Transverse colon (tissue), 4 donors: Measurements from ENCODE around the gene GNA14.

Experiments
- CTCF ChIP-seq, 5 experiments: fragments of 200-600 bp in 3 of 5; fragments of 450-650 bp in 2 of 5; sonication (generic) in 3 of 5; IDR thresholded peaks; 1 replicate in 2 of 5; 2 replicates in 3 of 5; pipeline ENCODE4 v1.5.1; 2016 to 2017; ENCODE audit warnings: antibody characterized with exemption in 5 of 5, inconsistent platforms in 3 of 5, mild to moderate bottlenecking in 2 of 5, moderate library complexity in 1 of 5
- POLR2AphosphoS5 ChIP-seq, 3 donors: sonication (generic); formaldehyde crosslinking; IDR thresholded peaks; one replicate each; pipeline ENCODE4 v1.6.1; 2016; ENCODE audit warnings: antibody characterized with exemption in 3 of 3

- TF ChIP-seq CTCF (IDR thresholded peaks at IDR 0.05) = no peak
- TF ChIP-seq POLR2AphosphoS5 (IDR thresholded peaks at IDR 0.05) = no peak
Measured at GRCh38 chr9:77661566-77662085, 13.5 kb upstream of the GNA14 start.
